Spinal cord (tissue), 10 donors: ENCODE results near the gene OSBPL8. TPM values are rescaled to one million over a fixed set of nuclear protein-coding genes. Genes with fewer than 3 reads are reported as not detected.
"Not testable (repeated sequence)": the region's sequence is repeated elsewhere in the genome, so short reads cannot be mapped to it uniquely, and the experiment has no call there.

Experiments used
- DNase-seq, 6 donors: peaks; one replicate each; pipeline versions ENCODE4 v3.0.0 to v3.0.0-alpha.2; 2013 to 2015; ENCODE audit warnings: low spot score in 6 of 6, low read depth in 4 of 6
- H3K27ac ChIP-seq: one replicate; pipeline ENCODE4 v1.5.1; 2013; ENCODE audit warnings: low read depth, low read length, control low read depth
- H3K27me3 ChIP-seq: one replicate; pipeline ENCODE4 v1.6.1; 2013; ENCODE audit warnings: low read length; ENCODE audit not compliant: control insufficient read depth, insufficient read depth
- H3K36me3 ChIP-seq: one replicate; pipeline ENCODE4 v1.6.1; 2013; ENCODE audit warnings: low read length; ENCODE audit not compliant: control insufficient read depth, insufficient read depth
- H3K4me1 ChIP-seq: one replicate; pipeline ENCODE4 v1.6.1; 2013; ENCODE audit warnings: low read length; ENCODE audit not compliant: control insufficient read depth, insufficient read depth
- H3K4me3 ChIP-seq: one replicate; pipeline ENCODE4 v1.5.1; 2013; ENCODE audit warnings: low read depth, low read length, control low read depth
- H3K9me3 ChIP-seq: one replicate; pipeline ENCODE4 v1.6.1; 2013; ENCODE audit warnings: low read length; ENCODE audit not compliant: control insufficient read depth, insufficient read depth
- WGBS: methylation state at CpG from one replicate; pipeline ENCODE4 v1.1.5; 2013; ENCODE audit warnings: missing lambda C conversion rate; ENCODE audit not compliant: insufficient coverage; 5-methylcytosine and 5-hydroxymethylcytosine counted together
- polyA plus RNA-seq, 2 donors: library from polyadenylated mRNA; unstranded; fragments of 120-200 nt; gene quantifications; one replicate each; pipeline ENCODE4 v1.2.1, GENCODE V29; 2013; ENCODE audit not compliant: insufficient read length in 2 of 2
- total RNA-seq, 2 donors: library from RNA; depleted of rRNA in 1 of 2; stranded (reverse); fragments of 120-200 nt in 1 of 2; fragments of >200 nt in 1 of 2; gene quantifications; one replicate each; pipeline versions ENCODE4 v1.2.3 to v1.2.4, GENCODE V29; 2013 to 2014
- donor health status: healthy.

Gene OSBPL8
- total and polyA plus RNA-seq, 4 donors: 34.1 to 149 (median 56.9) TPM

DNA sequence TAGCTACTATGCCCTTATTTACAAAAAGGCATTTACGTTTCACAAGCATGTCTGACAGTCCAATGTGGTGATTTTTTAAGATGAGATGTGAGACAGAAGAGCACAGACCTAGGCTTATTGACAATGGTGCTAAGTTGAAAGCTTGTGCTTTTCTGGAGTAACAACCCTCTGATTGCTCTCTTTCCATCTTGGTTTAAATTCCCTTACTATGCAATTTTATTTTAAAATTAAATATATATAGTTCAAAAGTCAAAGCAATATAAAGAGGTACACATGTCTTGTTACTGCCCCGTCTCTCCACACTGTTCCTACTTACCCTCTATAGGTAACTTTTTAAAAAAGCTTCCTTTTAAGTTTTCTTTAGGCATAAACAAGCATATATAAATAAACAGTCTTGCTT, 172.0 kb downstream of the OSBPL8 start:
- Histone ChIP-seq H3K36me3 (peaks cover 3% of the 10 kb centered on the region), H3K4me1 (no peaks in the 10 kb centered on the region), H3K4me3 (no peak overlapping the region), H3K27me3 (no peaks in the 10 kb centered on the region), H3K9me3 (no peaks in the 10 kb centered on the region), H3K27ac (no peak overlapping the region)
- no CpG with 5 or more reads among the region's 2 CpGs for WGBS
- DNase-seq: no peak

DNA sequence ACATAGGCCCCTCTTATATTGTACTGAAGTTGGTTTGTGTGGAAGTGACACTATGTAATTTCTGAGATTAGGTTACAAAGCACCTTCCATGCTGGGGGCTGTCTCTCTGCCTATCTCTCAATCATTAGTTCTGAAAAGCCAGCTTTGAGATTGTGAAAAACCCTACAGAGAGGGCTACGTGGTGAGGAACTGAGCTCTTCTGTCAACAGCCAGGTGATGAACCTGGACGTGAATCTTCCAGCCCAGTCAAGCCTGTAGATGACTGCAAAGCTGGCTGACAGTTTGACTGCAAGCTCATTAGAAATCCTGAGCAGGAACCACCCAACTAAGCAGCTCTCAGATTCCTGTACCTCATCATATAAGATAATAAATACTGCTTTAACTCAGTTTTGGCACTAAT, 175.0 kb downstream of the OSBPL8 start:
- Histone ChIP-seq H3K27me3 (no peaks in the 10 kb centered on the region), H3K36me3 (peaks cover 3% of the 10 kb centered on the region), H3K9me3 (no peaks in the 10 kb centered on the region), H3K4me1 (no peaks in the 10 kb centered on the region), H3K27ac (no peak overlapping the region), H3K4me3 (no peak overlapping the region)
- 93% methylated on average over 2 of the region's 2 CpGs for WGBS
- DNase-seq: no peak

DNA sequence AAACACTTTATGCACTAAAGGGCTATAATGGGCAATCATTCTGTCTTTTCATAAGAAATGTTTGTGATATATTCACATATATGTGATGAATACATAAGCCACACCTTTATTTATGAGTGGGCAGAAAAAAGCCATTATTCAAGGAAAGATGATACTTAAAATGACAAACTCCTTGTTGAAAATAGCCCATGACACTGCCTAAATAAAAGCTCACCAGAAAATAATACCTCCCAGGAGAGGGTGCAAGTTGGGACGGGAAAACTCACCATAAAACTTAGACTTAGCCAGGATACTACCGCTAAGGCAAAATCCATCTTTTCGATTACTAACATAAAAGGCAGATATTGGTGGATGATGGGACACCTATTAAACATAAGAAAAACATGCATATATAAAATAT, 175.6 kb downstream of the OSBPL8 start:
- no peak for DNase-seq
- H3K27me3 ChIP-seq: no peaks in the 10 kb centered on the region
- H3K9me3 ChIP-seq: no peaks in the 10 kb centered on the region
- no peak overlapping the region for H3K27ac ChIP-seq
- H3K4me1 ChIP-seq: no peaks in the 10 kb centered on the region
- WGBS: no CpG with 5 or more reads among the region's 3 CpGs
- H3K4me3 ChIP-seq: no peak overlapping the region
- peaks cover 3% of the 10 kb centered on the region for H3K36me3 ChIP-seq

DNA sequence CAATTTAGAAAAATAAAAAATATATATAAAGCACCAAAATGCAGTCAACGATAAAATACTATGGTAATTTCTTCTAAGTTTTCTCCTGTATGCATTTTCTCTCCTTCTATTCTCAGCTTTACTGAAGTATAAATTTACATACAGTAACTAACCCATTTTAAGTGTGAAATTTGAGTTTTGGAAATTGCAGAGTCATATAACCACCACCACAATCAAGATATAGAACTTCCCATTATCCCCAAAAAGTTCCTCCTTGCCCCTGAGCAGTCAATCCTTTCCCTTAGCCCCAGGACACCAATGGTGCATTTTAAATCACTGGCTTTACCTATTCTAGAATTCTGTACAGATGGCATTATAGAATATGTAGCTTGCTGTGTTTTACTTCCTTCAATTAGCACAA, 180.3 kb downstream of the OSBPL8 start:
- H3K27ac ChIP-seq: no peak overlapping the region
- no peak overlapping the region for H3K4me3 ChIP-seq
- no peaks in the 10 kb centered on the region for H3K36me3 ChIP-seq
- WGBS: no CpG with 5 or more reads among the region's 1 CpG
- H3K4me1 ChIP-seq: no peaks in the 10 kb centered on the region
- no peaks in the 10 kb centered on the region for H3K9me3 ChIP-seq
- H3K27me3 ChIP-seq: no peaks in the 10 kb centered on the region
- no peak for DNase-seq

- H3K27ac ChIP-seq, H3K9me3 ChIP-seq, H3K4me1 ChIP-seq, DNase-seq, H3K36me3 ChIP-seq, H3K4me3 ChIP-seq, H3K27me3 ChIP-seq: not testable (repeated sequence)
- WGBS: no CpG with 5 or more reads among the region's 1 CpG
These were observed 182.7 kb downstream of the OSBPL8 start for GRCh38 chr12:76376876-76377275.

DNA sequence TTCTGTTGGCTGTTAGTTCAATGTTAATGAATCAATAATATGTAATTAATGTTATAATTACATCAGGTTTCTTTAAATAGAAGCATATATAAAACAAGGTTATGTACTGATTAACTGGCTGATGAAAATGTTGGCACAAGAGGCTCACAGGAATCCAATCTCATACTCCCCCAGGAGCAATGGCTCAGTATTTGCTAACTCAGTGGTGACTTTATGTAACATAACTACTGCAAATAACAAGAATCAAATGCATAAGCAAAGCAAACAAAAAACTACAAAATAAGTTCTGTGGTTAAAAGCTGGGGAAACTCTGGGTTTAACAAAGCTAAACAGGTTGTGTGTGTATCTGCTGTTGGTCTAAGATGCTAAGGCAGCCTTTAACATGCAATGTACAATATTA, 183.6 kb downstream of the OSBPL8 start:
- peak in 1 of 6 donors; percentile 4 for DNase-seq
- H3K27ac ChIP-seq: no peak overlapping the region
- no peaks in the 10 kb centered on the region for H3K27me3 ChIP-seq
- H3K36me3 ChIP-seq: no peaks in the 10 kb centered on the region
- H3K4me1 ChIP-seq: no peaks in the 10 kb centered on the region
- no peaks in the 10 kb centered on the region for H3K9me3 ChIP-seq
- H3K4me3 ChIP-seq: no peak overlapping the region

- H3K4me1 ChIP-seq: no peaks in the 10 kb centered on the region
- H3K4me3 ChIP-seq: no peak overlapping the region
- no peak for DNase-seq
- H3K27ac ChIP-seq: no peak overlapping the region
- H3K27me3 ChIP-seq: no peaks in the 10 kb centered on the region
- WGBS: no CpG with 5 or more reads among the region's 1 CpG
- H3K9me3 ChIP-seq: no peaks in the 10 kb centered on the region
- H3K36me3 ChIP-seq: no peaks in the 10 kb centered on the region
These were observed 184.1 kb downstream of the OSBPL8 start for GRCh38 chr12:76375470-76375869.

- no peaks in the 10 kb centered on the region for H3K4me1 ChIP-seq
- H3K36me3 ChIP-seq: no peaks in the 10 kb centered on the region
- 100% methylated on average over 1 of the region's 1 CpG for WGBS
- H3K9me3 ChIP-seq: no peaks in the 10 kb centered on the region
- DNase-seq: no peak
- H3K27ac ChIP-seq: no peak overlapping the region
- no peak overlapping the region for H3K4me3 ChIP-seq
- H3K27me3 ChIP-seq: no peaks in the 10 kb centered on the region
These were observed 185.1 kb downstream of the OSBPL8 start for GRCh38 chr12:76374386-76375020.

DNA sequence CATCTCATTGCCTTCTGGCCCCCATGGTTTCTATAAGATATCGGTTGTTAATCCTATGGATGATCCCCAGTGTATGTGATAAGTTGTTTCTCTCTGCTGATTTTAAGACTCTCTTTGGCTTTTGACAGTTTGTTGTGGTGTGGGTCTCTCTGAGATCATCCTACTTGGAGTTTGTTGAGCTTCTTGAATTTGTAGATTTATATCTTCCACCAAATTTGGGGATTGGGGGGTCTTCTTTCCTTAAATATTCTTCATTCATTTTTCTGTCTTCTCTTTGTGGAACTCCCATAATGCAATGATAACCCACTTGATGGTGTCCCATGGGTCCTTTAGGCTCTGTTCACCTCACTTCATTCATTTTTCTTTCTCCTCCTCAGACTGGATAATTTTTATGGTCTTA, 191.3 kb downstream of the OSBPL8 start:
- H3K9me3 ChIP-seq: peaks cover 2% of the 10 kb centered on the region
- peaks cover 17% of the 10 kb centered on the region for H3K36me3 ChIP-seq
- 100% methylated on average over 1 of the region's 1 CpG for WGBS
- no peak overlapping the region for H3K27ac ChIP-seq
- H3K4me1 ChIP-seq: no peaks in the 10 kb centered on the region
- no peak for DNase-seq
- no peaks in the 10 kb centered on the region for H3K27me3 ChIP-seq
- no peak overlapping the region for H3K4me3 ChIP-seq

DNA sequence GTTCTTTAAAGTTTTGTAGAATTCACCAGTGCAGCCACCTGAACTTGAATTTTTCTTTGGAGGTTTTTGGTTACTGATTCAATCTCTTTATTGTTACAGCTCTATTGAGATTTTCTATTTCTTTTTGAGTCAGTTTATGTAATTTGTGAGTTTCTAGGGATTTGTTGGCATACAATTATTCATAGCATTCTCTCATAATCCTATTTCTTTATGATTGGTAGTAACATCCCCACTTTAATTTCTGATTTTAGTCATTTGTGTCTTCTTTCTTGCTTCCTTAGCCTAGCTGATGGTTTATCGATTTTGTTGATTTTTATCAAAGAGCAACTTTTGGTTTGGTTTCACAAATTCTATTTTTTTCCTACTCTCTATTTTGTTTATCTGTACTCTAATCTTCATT, 193.4 kb downstream of the OSBPL8 start:
- H3K27ac ChIP-seq: no peak overlapping the region
- DNase-seq: no peak
- H3K27me3 ChIP-seq: no peaks in the 10 kb centered on the region
- peaks cover 2% of the 10 kb centered on the region for H3K9me3 ChIP-seq
- WGBS: no CpG with 5 or more reads among the region's 1 CpG
- no peak overlapping the region for H3K4me3 ChIP-seq
- peaks cover 17% of the 10 kb centered on the region for H3K36me3 ChIP-seq
- H3K4me1 ChIP-seq: no peaks in the 10 kb centered on the region
